Measurements from ENCODE around the gene TGFBR1. TPM values are rescaled to one million over a fixed set of nuclear protein-coding genes. Genes with fewer than 3 reads are reported as not detected.
A peak's percentile ranks its signal among the peaks of the same experiment; 100 is the strongest.
"Not testable (repeated sequence)": the region's sequence is repeated elsewhere in the genome, so short reads cannot be mapped to it uniquely, and the experiment has no call there.

Gene TGFBR1
- total and polyA plus RNA-seq, 10 donors = 8.9 to 60.8 (median 45.4) TPM

DNA sequence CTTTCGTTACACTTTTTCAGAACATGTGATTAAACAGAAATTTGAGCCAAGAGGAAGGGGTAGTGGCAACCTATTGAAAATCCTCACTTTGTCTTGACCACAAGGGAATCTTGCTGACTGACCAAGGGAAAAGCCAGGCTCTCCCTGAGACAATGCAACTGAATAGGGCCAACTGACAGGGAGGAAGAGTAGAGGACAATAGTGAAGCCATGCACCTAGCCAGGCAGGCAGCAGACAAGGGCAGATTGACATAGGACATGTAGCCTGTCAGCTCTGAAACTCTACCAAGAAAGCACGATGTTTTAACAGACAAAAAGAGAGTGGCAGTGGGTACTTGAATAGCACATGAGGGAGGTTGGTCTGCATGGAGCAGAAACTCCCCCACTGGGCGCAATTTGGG lies 8.5 kb upstream of the TGFBR1 start:
- Histone ChIP-seq H3K27me3 (replicated peaks in 1 of 7) (no peaks in the 10 kb centered on the region), H3K4me1 (peaks cover 0 to 8% (median 5%) of the 10 kb centered on the region in 6 donors), H3K9me3 (peaks cover 0 to 3% (median 0%) of the 10 kb centered on the region in 8 donors), H3K4me3 (no peak overlapping the region), H3K27ac (no peak overlapping the region), H3K36me3 (no peaks in the 10 kb centered on the region)
- intact Hi-C loops (cut with DNase I; ENCODE audit: low total_unique reads) = no loop called here
- TF ChIP-seq, protein P1, sequence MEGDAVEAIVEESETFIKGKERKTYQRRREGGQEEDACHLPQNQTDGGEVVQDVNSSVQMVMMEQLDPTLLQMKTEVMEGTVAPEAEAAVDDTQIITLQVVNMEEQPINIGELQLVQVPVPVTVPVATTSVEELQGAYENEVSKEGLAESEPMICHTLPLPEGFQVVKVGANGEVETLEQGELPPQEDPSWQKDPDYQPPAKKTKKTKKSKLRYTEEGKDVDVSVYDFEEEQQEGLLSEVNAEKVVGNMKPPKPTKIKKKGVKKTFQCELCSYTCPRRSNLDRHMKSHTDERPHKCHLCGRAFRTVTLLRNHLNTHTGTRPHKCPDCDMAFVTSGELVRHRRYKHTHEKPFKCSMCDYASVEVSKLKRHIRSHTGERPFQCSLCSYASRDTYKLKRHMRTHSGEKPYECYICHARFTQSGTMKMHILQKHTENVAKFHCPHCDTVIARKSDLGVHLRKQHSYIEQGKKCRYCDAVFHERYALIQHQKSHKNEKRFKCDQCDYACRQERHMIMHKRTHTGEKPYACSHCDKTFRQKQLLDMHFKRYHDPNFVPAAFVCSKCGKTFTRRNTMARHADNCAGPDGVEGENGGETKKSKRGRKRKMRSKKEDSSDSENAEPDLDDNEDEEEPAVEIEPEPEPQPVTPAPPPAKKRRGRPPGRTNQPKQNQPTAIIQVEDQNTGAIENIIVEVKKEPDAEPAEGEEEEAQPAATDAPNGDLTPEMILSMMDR (IDR thresholded peaks at IDR 0.05 in 8 of 11, conservative IDR thresholded peaks at IDR 0.05 in 3 of 11) = no peak
- TF ChIP-seq POLR2A (IDR thresholded peaks at IDR 0.05) (no peak), POLR2AphosphoS5 (IDR thresholded peaks at IDR 0.05) (no peak)
- no peak for DNase-seq
- 83 to 95% (median 92%) methylated on average over 3 of the region's 3 CpGs for WGBS, 5 donors

GRCh38 chr9:99099806-99100585 lies 4.9 kb upstream of the TGFBR1 start:
- WGBS, 5 donors = 80 to 86% (median 83%) methylated on average over 5 of the region's 5 CpGs
- H3K27me3 ChIP-seq (replicated peaks in 1 of 7); DNase-seq; H3K9me3 ChIP-seq; H3K36me3 ChIP-seq; intact Hi-C loops (cut with DNase I; ENCODE audit: low total_unique reads); H3K4me3 ChIP-seq; H3K27ac ChIP-seq: not testable (repeated sequence)
- H3K4me1 ChIP-seq = peaks cover 0 to 16% (median 12%) of the 10 kb centered on the region in 6 donors

DNA sequence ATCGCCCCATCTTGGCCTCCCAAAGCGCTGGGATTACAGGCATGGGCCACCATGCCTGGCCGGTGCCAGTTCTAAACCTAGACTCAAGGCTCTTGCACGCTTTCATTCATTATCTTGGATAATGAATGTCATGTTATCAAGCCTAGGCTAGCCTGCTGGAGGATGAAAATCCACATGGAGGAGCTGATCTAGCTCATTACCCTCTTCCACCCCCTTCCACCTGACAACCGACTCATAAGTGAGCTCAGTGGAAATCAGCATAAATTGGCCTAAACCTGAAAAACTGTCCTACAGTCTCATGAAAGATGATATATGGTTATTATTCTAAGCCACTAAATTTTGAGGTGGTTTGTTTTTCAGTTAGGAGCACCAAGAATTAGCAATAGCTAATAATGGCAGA lies 3.6 kb upstream of the TGFBR1 start:
- Histone ChIP-seq H3K36me3 (no peaks in the 10 kb centered on the region), H3K9me3 (peaks cover 0 to 6% (median 0%) of the 10 kb centered on the region in 8 donors), H3K4me3 (no peak overlapping the region), H3K27ac (no peak overlapping the region), H3K4me1 (peaks cover 2 to 21% (median 16%) of the 10 kb centered on the region in 6 donors), H3K27me3 (replicated peaks in 1 of 7) (no peaks in the 10 kb centered on the region)
- 93 to 99% (median 95%) methylated on average over 5 of the region's 5 CpGs for WGBS, 5 donors
- intact Hi-C loops (cut with DNase I; ENCODE audit: low total_unique reads) = no loop called here
- TF ChIP-seq, protein P1 (IDR thresholded peaks at IDR 0.05 in 8 of 11, conservative IDR thresholded peaks at IDR 0.05 in 3 of 11) = no peak
- TF ChIP-seq POLR2A (IDR thresholded peaks at IDR 0.05) (no peak), POLR2AphosphoS5 (IDR thresholded peaks at IDR 0.05) (no peak)
- DNase-seq = no peak

- H3K27me3 ChIP-seq (replicated peaks in 1 of 7) = no peaks in the 10 kb centered on the region
- H3K4me3 ChIP-seq = no peak overlapping the region
- H3K4me1 ChIP-seq = peaks cover 7 to 26% (median 22%) of the 10 kb centered on the region in 6 donors
- no peak for TF ChIP-seq POLR2A (IDR thresholded peaks at IDR 0.05)
- no peak for TF ChIP-seq POLR2AphosphoS5 (IDR thresholded peaks at IDR 0.05)
- TF ChIP-seq, protein P1 (IDR thresholded peaks at IDR 0.05 in 8 of 11, conservative IDR thresholded peaks at IDR 0.05 in 3 of 11) = no peak
- H3K36me3 ChIP-seq = no peaks in the 10 kb centered on the region
- H3K27ac ChIP-seq = peak overlapping the region in 2 of 8 donors; percentile 5 to 16
- intact Hi-C loops (cut with DNase I; ENCODE audit: low total_unique reads) = no loop called here
- H3K9me3 ChIP-seq = peaks cover 0 to 6% (median 0%) of the 10 kb centered on the region in 8 donors
- 93 to 100% (median 96%) methylated on average over 2 of the region's 2 CpGs for WGBS, 5 donors
- no peak for DNase-seq
These were observed 3.1 kb upstream of the TGFBR1 start for GRCh38 chr9:99101812-99102211.
